HCT116 (cell line): ENCODE data around the gene ZSWIM8. TPM values are rescaled to one million over a fixed set of nuclear protein-coding genes. Genes with fewer than 3 reads are reported as not detected.

Experiments used
- ATAC-seq: fragments of 200-7000 bp; cut with Tn5 transposase; 2 replicates; pipeline ENCODE4 v1.9.1; 2020; ENCODE audit warnings: mild to moderate bottlenecking, moderate library complexity
- BruUV-seq: library from RNA; stranded (reverse); fragments of 400-500 nt; replicated peaks from 2 replicates; lab custom pipeline; 2021; lab: Mats Ljungman, UMichigan
- CTCF ChIA-PET: fragments of 300-600 bp; sonication (Branson Sonifier 250); formaldehyde crosslinking; loops from one replicate; lab custom pipeline; 2021; ENCODE audit warnings: antibody characterized with exemption; lab: Charles Lee
- POLR2A ChIA-PET: fragments of 300-600, 350-600 bp; sonication (Branson Sonifier 250); formaldehyde crosslinking; loops from one replicate; lab custom pipeline; 2021; ENCODE audit warnings: antibody characterized with exemption; lab: Charles Lee
- RAD21 ChIA-PET, 2 experiments: fragments of 300-600 bp; sonication (Branson Sonifier 250); formaldehyde crosslinking; loops; one replicate each; lab custom pipeline; 2023; ENCODE audit warnings: low total read pairs in 2 of 2; ENCODE audit not compliant: uncharacterized antibody in 2 of 2, unreplicated experiment in 2 of 2, low non-redundant PET in 1 of 2; lab: Charles Lee
- DNase-seq: peaks from one replicate; pipeline ENCODE4 v3.0.0-alpha.2; 2010; ENCODE audit warnings: low read depth, low spot score
- H2AFZ ChIP-seq: fragments of 200-600 bp; shearing (Covaris generic), sonication (generic); 2 replicates; pipeline ENCODE4 v1.6.1; 2017; ENCODE audit warnings: low read depth, mixed run types, mixed read lengths, antibody characterized with exemption, low read length; ENCODE audit not compliant: poor library complexity, severe bottlenecking
- H3K27ac ChIP-seq: 2 replicates; pipeline ENCODE4 v1.5.1; 2012; ENCODE audit warnings: low read depth, low read length
- H3K27me3 ChIP-seq: fragments of 200-600 bp; sonication (generic); 2 replicates; pipeline ENCODE4 v1.6.1; 2016; ENCODE audit warnings: mixed run types, low read length, mixed read lengths; ENCODE audit not compliant: insufficient read depth
- H3K36me3 ChIP-seq, 2 experiments: fragments of 200-500 bp in 1 of 2; fragments of 200-600 bp in 1 of 2; sonication (Bioruptor generic) in 1 of 2; sonication (generic) in 1 of 2; 2 replicates each; pipeline versions ENCODE4 v1.5.1 to v1.6.1; 2014 to 2016; ENCODE audit warnings: low read length in 2 of 2, inconsistent platforms in 1 of 2, mixed read lengths in 1 of 2, mixed run types in 1 of 2; ENCODE audit not compliant: insufficient read depth in 2 of 2, control insufficient read depth in 1 of 2
- H3K4me1 ChIP-seq, 2 experiments: fragments of 200-600 bp in 1 of 2; sonication (generic) in 1 of 2; 2 replicates each; pipeline versions ENCODE4 v1.5.1 to v1.6.1; 2012 to 2017; ENCODE audit warnings: low read length in 2 of 2, inconsistent platforms in 1 of 2, mild to moderate bottlenecking in 1 of 2, mixed read lengths in 1 of 2, mixed run types in 1 of 2, moderate library complexity in 1 of 2; ENCODE audit not compliant: insufficient read depth in 2 of 2, control insufficient read depth in 1 of 2
- H3K4me2 ChIP-seq: fragments of 200-600 bp; sonication (generic); 2 replicates; pipeline ENCODE4 v1.6.1; 2017; ENCODE audit warnings: mixed run types, low read length, mixed read lengths
- H3K4me3 ChIP-seq, 2 experiments: fragments of 200-600 bp in 1 of 2; sonication (generic) in 1 of 2; replicated peaks in 1 of 2; 2 replicates each; pipeline ENCODE4 v1.5.1; 2011 to 2016; ENCODE audit warnings: low read length in 2 of 2, control low read depth in 1 of 2, low read depth in 1 of 2, mild to moderate bottlenecking in 1 of 2, mixed read lengths in 1 of 2, mixed run types in 1 of 2
- H3K79me2 ChIP-seq: fragments of 200-600 bp; sonication (generic); 2 replicates; pipeline ENCODE4 v1.6.1; 2017; ENCODE audit warnings: mild to moderate bottlenecking, mixed run types, low read length, moderate library complexity, mixed read lengths; ENCODE audit not compliant: insufficient read depth
- H3K9ac ChIP-seq: fragments of 200-600 bp; sonication (generic); 2 replicates; pipeline ENCODE4 v1.6.1; 2016; ENCODE audit warnings: low read length, mixed read lengths
- H3K9me2 ChIP-seq: fragments of 200-600 bp; sonication (generic), shearing (Covaris generic); 2 replicates; pipeline ENCODE4 v1.6.1; 2017; ENCODE audit warnings: mixed run types, mild to moderate bottlenecking, moderate library complexity; ENCODE audit not compliant: insufficient read depth
- H3K9me3 ChIP-seq, 2 experiments: fragments of 200-500 bp in 1 of 2; fragments of 200-600 bp in 1 of 2; sonication (Bioruptor generic) in 1 of 2; sonication (generic) in 1 of 2; 2 replicates each; pipeline ENCODE4 v1.6.1; 2014 to 2017; ENCODE audit warnings: low read length in 2 of 2, mixed read lengths in 2 of 2, inconsistent platforms in 1 of 2, low read depth in 1 of 2, mild to moderate bottlenecking in 1 of 2, mixed run types in 1 of 2, moderate library complexity in 1 of 2; ENCODE audit not compliant: control insufficient read depth in 1 of 2, insufficient read depth in 1 of 2
- H4K20me1 ChIP-seq: fragments of 200-600 bp; sonication (generic), shearing (Covaris generic); 2 replicates; pipeline ENCODE4 v1.6.1; 2017; ENCODE audit warnings: mixed run types, mild to moderate bottlenecking, moderate library complexity; ENCODE audit not compliant: insufficient read depth
- CBX3 ChIP-seq: IDR thresholded peaks from 2 replicates; pipeline ENCODE4 v1.6.1; 2012; ENCODE audit warnings: low read depth
- CEBPB ChIP-seq: IDR thresholded peaks from 2 replicates; pipeline ENCODE4 v1.6.1; 2012; ENCODE audit warnings: low read depth
- EGR1 ChIP-seq: IDR thresholded peaks from 2 replicates; pipeline ENCODE4 v1.6.1; 2012; ENCODE audit warnings: low read depth
- ELF1 ChIP-seq: IDR thresholded peaks from 2 replicates; pipeline ENCODE4 v1.6.1; 2012; ENCODE audit warnings: low read depth, borderline replicate concordance
- EZH2 ChIP-seq: fragments of 200-600 bp; sonication (generic); IDR thresholded peaks from 2 replicates; pipeline ENCODE4 v1.6.1; 2017; ENCODE audit warnings: antibody characterized with exemption, mixed run types
- EZH2phosphoT487 ChIP-seq: fragments of 200-600 bp; IDR thresholded peaks from 2 replicates; pipeline ENCODE4 v1.6.1; 2018; ENCODE audit warnings: antibody characterized with exemption, borderline replicate concordance
- FOSL1 ChIP-seq: IDR thresholded peaks from 2 replicates; pipeline ENCODE4 v1.6.1; 2012; ENCODE audit warnings: low read depth
- JUND ChIP-seq: IDR thresholded peaks from 2 replicates; pipeline ENCODE4 v1.6.1; 2012
- POLR2A ChIP-seq: IDR thresholded peaks from 2 replicates; pipeline ENCODE4 v1.7.0; 2011; ENCODE audit warnings: borderline replicate concordance; ENCODE audit not compliant: insufficient read depth, insufficient read length; ENCODE audit errors: extremely low read depth
- POLR2AphosphoS5 ChIP-seq: IDR thresholded peaks from 2 replicates; pipeline ENCODE4 v1.6.1; 2011; ENCODE audit warnings: mild to moderate bottlenecking, low read depth, low read length, moderate library complexity
- RAD21 ChIP-seq: IDR thresholded peaks from 2 replicates; pipeline ENCODE4 v1.6.1; 2012; ENCODE audit warnings: low read depth, mild to moderate bottlenecking
- SIN3A ChIP-seq: IDR thresholded peaks from 2 replicates; pipeline ENCODE4 v1.6.1; 2012; ENCODE audit warnings: low read depth
- SP1 ChIP-seq: IDR thresholded peaks from 2 replicates; pipeline ENCODE4 v1.6.1; 2012; ENCODE audit warnings: low read depth
- SRF ChIP-seq: IDR thresholded peaks from 2 replicates; pipeline ENCODE4 v1.6.1; 2012; ENCODE audit warnings: low read depth
- TCF7L2 ChIP-seq: IDR thresholded peaks from 2 replicates; pipeline ENCODE4 v1.7.0; 2011; ENCODE audit warnings: borderline replicate concordance, inconsistent platforms; ENCODE audit not compliant: insufficient read depth, insufficient read length; ENCODE audit errors: extremely low read depth
- YY1 ChIP-seq: IDR thresholded peaks from 2 replicates; pipeline ENCODE4 v1.6.1; 2011; ENCODE audit warnings: low read length, low read depth, moderate library complexity, mild to moderate bottlenecking; ENCODE audit not compliant: insufficient replicate concordance; ENCODE audit errors: extremely low read depth
- ZBTB33 ChIP-seq: IDR thresholded peaks from 2 replicates; pipeline ENCODE4 v1.6.1; 2011; ENCODE audit warnings: mild to moderate bottlenecking, low read length, moderate library complexity; ENCODE audit not compliant: insufficient replicate concordance; ENCODE audit errors: extremely low read depth
- ZFX ChIP-seq: fragments of 450-650 bp; IDR thresholded peaks from 2 replicates; pipeline ENCODE4 v1.6.1; 2017
- ZNF274 ChIP-seq: fragments of 200-500 bp; sonication (Bioruptor generic); IDR thresholded peaks from 2 replicates; pipeline ENCODE4 v1.6.1; 2014; ENCODE audit warnings: mild to moderate bottlenecking, low read depth, low read length, inconsistent platforms
- intact Hi-C: fragments of 100-400 bp; cut with micrococcal nuclease; formaldehyde crosslinking; loops from 2 replicates; pipeline ENCODE4 v1.10.0; 2022
- total RNA-seq: library from RNA; stranded (reverse); gene quantifications from one replicate; pipeline ENCODE4 v1.2.1, GENCODE V29; 2021; ENCODE audit not compliant: unreplicated experiment
- TF ChIP-seq, protein P1 (sequence below): IDR thresholded peaks from 2 replicates; pipeline ENCODE4 v1.6.1; 2012
- TF ChIP-seq, protein P2 (sequence below): IDR thresholded peaks from 2 replicates; pipeline ENCODE4 v1.6.1; 2012
- TF ChIP-seq, protein P3 (sequence below), 3 experiments: fragments of 200-600 bp in 1 of 3; sonication (generic) in 1 of 3; IDR thresholded peaks in 2 of 3; conservative IDR thresholded peaks in 1 of 3; 2 replicates each; pipeline ENCODE4 v1.5.1; 2012 to 2017; ENCODE audit warnings: low read depth in 2 of 3, low read length in 2 of 3, antibody characterized with exemption in 1 of 3, borderline replicate concordance in 1 of 3, control low read depth in 1 of 3, mild to moderate bottlenecking in 1 of 3, mixed read lengths in 1 of 3, mixed run types in 1 of 3, moderate library complexity in 1 of 3; ENCODE audit not compliant: insufficient read depth in 1 of 3

ZSWIM8 gene
- total RNA-seq, 1 experiment from 2014 or later = 49.9 TPM

- Histone ChIP-seq H3K4me2 (peak within 1 kb of the TSS; percentile 86), H2AFZ (no peak within 1 kb of the TSS), H3K9me2 (no peaks in the 10 kb centered on the region), H3K27ac (peak within 1 kb of the TSS; percentile 79), H3K79me2 (peaks cover 61% of the 10 kb centered on the region), H3K27me3 (no peaks in the 10 kb centered on the region), H3K4me3 (peak within 1 kb of the TSS; percentile 84 to 98), H3K36me3 (peaks cover 0 to 5% of the 10 kb centered on the region in 2 experiments; a peak in 1 of 4 replicates), H3K9ac (peak within 1 kb of the TSS; percentile 91), H4K20me1 (no peaks in the 10 kb centered on the region), H3K9me3 (no peaks in the 10 kb centered on the region), H3K4me1 (peaks cover 2 to 22% of the 10 kb centered on the region in 2 experiments; a peak in 3 of 4 replicates)
- ChIA-PET CTCF (interaction anchor here (1.4 kb wide), 1 partner anchor 28 kb away, joined by 3 read pairs; a partner anchor contains a TSS), POLR2A (interaction anchor here (1.0 to 3.6 kb wide), 4 partner anchors 9 to 28 kb away, joined by 3 to 36 read pairs (median 6); a partner anchor contains a TSS), RAD21 (no interaction called here)
- ATAC-seq (peak; percentile 89), DNase-seq (peak; percentile 93)
- intact Hi-C loops = loop anchor here (1.0 kb wide), 1 partner anchor 41 kb away; the partner anchor contains the start of gene ZSWIM8
- BruUV-seq = no TSS peak
- TF ChIP-seq JUND (no peak), POLR2AphosphoS5 (peak; percentile 63; the same call in 1 of the 2 replicates), CEBPB (no peak), TCF7L2 (peak; percentile 92), POLR2A (peak; percentile 78), RAD21 (no peak), EZH2 (no peak), YY1 (peak; percentile 97), ZBTB33 (no peak), CBX3 (no peak), EGR1 (peak; percentile 64), ZNF274 (no peak), EZH2phosphoT487 (no peak), ELF1 (peak; percentile 71), FOSL1 (no peak), SP1 (peak; percentile 70), SRF (no peak), SIN3A (peak; percentile 77; the same call in 1 of the 2 replicates), ZFX (no peak)
- TF ChIP-seq, protein P1, sequence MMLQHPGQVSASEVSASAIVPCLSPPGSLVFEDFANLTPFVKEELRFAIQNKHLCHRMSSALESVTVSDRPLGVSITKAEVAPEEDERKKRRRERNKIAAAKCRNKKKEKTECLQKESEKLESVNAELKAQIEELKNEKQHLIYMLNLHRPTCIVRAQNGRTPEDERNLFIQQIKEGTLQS = no peak
- TF ChIP-seq, protein P2, sequence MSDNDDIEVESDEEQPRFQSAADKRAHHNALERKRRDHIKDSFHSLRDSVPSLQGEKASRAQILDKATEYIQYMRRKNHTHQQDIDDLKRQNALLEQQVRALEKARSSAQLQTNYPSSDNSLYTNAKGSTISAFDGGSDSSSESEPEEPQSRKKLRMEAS = peak; percentile 75; the same call in 1 of the 2 replicates
- TF ChIP-seq, protein P3, sequence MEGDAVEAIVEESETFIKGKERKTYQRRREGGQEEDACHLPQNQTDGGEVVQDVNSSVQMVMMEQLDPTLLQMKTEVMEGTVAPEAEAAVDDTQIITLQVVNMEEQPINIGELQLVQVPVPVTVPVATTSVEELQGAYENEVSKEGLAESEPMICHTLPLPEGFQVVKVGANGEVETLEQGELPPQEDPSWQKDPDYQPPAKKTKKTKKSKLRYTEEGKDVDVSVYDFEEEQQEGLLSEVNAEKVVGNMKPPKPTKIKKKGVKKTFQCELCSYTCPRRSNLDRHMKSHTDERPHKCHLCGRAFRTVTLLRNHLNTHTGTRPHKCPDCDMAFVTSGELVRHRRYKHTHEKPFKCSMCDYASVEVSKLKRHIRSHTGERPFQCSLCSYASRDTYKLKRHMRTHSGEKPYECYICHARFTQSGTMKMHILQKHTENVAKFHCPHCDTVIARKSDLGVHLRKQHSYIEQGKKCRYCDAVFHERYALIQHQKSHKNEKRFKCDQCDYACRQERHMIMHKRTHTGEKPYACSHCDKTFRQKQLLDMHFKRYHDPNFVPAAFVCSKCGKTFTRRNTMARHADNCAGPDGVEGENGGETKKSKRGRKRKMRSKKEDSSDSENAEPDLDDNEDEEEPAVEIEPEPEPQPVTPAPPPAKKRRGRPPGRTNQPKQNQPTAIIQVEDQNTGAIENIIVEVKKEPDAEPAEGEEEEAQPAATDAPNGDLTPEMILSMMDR (IDR thresholded peaks at IDR 0.05 in 2 of 3, conservative IDR thresholded peaks at IDR 0.05 in 1 of 3; ENCODE audit: borderline replicate concordance in 1 of 3, insufficient read depth in 1 of 3, low read depth in 2 of 3, low read length in 2 of 3) = no peak
Observed at GRCh38 chr10:73743905-73744663, 41.3 kb upstream of the ZSWIM8 start, which contains the start of gene SEC24C. Gene SEC24C (plus strand): TSS chr10:73744372. CDS start chr10:73746833, 2,461 bp downstream.
